ENCODE data around the gene GALNT2. TPM values are rescaled to one million over a fixed set of nuclear protein-coding genes. Genes with fewer than 3 reads are reported as not detected.

Gene GALNT2
- polyA plus RNA-seq, 1 donor: 83.5 TPM

DNA sequence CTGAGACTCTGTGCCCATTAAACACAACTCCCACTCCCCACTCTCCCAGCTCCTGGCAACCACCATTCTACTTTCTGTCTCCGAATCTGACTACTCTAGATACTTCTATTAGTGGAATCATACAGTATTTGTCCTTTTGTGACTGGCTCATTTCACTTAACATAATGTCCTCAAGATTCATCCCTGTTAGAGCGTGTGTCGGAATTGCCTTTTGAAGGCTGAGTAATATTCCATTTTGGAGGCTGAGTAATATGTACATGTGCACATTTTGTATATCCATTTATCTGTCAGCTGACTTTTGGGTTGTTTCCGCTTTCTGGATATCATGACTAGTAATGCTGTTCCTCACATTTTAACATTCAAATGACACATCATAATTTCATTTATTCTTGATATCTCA lies 30.3 kb downstream of the GALNT2 start:
- no peak for DNase-seq

DNA sequence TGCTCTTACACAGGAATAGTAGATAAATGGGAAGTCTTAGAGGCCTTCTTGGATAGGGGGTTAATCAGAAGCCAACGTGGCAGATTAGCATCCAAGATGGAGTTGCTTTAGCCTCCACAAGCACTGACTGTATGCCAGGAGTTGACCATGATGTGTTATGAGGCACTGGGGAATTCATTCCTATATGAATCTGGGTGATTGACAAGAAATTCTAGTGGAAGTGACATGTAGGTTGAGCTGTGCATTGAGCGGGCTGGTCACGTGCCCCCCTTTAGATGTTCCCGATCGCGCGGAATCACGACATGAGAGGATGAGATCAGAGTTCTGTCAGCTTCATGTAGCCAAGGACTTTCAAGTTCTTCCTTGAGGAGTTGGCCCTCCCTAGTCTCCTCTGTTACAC lies 31.7 kb downstream of the GALNT2 start:
- DNase-seq: no peak

DNA sequence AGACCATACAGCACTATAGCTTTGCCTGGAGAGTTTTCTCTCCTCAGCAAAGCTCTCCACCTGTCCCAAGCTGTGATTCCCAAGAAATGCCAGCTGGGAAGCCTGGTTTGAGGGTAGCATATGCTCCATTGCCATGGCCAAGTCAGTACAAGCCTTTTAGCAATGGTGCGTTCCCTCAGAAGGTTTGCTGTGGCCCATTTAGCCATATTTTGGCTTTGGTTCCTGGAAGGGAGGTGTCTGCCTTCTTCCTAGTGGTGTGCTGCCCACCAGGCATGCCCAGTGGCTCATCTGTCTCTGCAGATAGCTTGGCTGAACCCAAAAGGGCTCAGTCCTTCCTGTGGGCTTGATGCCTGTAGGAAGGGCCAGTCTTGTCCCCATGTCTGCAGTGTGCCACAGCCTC lies 32.4 kb downstream of the GALNT2 start:
- DNase-seq: no peak

DNA sequence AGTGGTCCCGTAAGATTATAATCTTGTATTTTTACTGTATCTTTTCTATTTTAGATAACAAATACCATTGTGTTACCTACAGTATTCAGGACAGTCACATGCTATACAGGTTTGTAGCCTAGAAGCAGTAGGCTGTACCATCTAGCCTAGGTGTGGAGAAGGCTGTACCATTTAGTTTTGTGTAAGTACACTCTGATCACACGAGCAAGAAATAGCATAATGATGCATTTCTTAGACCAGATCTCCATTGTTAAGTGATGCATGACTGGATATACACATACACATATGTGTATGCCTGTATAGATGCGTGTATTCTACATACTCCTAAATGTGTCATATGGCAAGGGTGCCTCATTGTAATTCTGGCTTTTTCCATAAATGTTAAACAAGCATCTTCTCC lies 33.9 kb downstream of the GALNT2 start:
- no peak for DNase-seq

DNA sequence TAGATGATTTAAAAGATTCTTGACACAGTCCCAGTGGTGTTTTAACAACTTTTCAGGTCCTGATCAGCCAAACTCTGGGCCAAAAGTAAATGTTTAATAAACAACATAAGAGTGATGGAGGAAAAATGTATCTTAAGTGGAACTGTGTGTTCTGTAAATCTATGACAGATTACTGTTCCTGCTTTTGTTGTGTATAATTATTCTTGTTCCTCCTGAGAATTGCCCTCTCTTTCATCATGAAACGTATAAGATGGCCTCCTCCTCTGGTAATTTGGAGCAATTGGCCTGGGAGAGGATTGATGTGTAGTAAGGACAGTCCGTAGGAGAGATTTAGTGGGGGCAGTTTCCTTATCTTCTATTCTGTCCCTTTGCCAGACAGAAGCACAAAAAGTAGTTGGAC lies 34.5 kb downstream of the GALNT2 start:
- no peak for DNase-seq

DNA sequence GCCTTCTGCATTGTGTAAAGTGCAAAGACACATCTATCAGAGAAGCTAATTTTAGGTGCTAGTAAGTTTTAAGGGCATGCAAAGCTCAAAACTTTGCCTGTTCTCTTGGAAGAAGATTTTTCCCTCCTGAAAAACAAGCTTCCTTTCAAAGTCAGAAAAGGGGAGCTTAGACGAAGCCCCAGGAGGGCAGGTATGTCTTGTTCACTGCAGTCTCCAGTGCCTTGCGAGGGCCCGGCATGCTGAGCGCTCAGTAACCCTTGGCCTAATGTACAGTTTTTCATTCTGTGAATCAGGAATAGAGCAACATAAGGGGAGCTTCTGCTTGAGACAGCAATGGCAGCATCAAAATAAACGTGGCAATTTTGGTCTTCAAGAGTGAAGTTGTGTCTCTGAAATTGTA lies 35.0 kb downstream of the GALNT2 start:
- no peak for DNase-seq

DNA sequence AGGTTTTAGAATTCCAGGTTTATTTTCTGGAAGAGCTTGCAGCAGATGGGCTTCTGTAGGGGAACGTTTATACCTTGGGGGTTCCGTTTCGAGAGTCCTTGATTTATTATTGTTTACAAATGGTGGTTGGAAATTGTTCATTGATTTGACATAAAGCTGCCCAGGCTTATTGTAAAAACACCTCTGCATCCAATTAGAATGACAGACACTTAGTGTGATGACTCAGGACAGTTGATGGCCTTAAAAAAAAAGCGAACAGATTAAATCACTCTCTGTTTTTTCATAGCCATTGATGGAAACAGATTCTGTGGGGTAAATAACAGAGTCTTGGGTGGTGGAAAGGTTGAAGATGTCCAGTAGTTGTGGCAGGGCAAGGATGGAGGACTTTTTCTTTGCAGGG lies 35.4 kb downstream of the GALNT2 start:
- no peak for DNase-seq

DNA sequence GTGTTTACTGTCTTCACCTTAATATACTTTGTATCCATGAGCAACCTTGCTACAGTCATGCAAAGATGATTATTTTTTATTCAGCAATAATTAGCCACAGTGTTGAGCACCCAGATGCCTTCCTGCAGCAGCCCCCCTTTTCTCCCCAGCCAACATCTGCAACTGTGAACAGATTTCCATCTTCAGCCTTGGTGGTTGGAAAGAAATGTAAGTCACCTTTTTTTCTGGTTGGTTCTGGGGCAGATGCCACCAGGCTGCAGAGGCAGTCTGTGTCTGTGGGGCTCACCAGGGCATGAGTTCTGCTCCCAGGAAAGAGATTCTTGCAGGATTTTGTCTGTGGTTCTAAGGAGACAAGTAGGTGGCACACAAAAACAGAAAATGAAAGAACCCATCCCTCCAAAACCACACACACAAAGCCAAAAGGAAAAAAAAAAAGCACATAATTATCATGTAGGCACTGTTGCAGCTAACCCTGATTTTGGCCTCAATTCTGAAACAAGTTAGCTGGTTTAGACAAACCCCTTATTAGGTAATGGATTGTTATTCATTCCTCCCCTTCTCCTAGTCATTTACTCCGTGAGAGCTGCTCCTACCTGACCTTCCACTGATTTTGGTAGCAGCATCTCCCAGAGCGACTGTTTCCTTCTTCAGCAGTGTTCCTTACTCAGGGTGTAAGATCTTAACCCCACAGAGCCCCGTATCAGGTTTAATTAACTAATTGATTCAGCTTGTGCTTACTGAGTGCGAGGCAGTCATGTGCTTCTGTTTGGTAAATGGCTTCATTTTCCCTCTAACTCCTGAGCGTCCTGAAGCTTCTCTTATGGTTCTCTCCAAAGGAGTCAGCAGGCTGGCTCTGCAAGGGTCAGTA lies 36.5 kb downstream of the GALNT2 start:
- no peak for DNase-seq

DNA sequence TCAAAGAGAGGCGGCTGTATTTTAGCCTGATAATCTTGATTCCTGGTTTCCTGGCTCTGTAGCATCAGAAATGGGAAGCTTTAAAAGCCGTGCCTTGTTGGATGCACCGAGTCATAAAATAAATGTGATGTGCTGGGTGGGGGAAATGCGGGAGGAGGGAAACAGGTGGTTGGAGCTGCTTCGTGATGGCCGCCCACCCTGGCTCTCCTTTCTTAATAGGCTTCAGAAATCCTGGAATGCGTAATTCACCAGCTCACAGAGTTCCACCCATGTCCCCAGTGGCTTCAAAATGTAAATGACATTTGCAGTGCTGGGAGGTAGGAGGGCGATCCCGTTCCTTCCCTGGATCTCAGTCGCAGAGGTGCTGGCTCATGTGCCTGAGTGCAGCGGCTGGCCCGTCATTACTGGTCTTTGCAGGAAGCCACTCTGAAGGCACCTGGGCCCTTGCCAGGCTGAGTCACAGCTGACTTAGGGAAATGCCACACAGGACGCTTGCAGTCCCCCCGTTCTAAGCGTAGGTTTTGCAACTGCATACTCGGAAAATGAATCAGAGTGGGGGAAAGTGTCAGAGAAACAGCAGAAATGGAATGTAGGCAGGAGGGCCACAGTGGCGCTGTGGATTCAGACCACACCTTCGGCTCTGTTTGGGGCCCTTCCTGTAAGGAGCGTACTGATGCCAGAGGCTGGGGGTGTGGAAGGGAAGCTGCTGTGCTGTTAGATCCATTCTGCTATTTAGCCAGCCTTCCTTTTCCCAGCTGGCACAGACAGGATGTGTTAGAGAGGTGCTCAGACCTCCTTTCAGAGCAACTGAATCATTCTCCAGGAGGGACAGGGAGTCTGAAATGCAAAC lies 37.6 kb downstream of the GALNT2 start:
- DNase-seq: peak; percentile 73

DNA sequence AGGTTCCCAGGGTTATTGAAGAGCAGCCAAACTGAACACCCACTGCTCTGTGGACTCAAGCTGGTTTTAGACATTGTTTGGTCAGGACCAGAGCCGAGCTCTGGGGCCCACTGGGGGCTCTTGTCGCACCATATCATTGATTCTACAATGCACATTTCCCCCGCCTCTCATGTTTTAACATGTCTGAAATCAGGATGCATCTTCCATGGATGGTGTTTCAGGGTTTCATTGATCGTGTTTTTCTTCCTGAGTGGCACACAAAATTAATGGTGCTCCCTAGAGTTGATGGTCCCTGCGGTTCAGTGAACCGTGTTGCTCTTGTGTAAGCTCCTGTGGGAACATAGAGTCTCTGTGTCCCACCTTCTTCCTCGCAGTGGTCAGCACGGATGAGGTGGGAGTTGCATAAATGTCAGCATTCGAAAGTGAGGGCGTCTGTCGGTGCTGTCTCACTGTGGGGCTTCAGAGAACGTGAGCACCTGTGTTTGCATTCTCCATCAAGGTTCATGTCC lies 38.3 kb downstream of the GALNT2 start:
- DNase-seq: no peak

DNA sequence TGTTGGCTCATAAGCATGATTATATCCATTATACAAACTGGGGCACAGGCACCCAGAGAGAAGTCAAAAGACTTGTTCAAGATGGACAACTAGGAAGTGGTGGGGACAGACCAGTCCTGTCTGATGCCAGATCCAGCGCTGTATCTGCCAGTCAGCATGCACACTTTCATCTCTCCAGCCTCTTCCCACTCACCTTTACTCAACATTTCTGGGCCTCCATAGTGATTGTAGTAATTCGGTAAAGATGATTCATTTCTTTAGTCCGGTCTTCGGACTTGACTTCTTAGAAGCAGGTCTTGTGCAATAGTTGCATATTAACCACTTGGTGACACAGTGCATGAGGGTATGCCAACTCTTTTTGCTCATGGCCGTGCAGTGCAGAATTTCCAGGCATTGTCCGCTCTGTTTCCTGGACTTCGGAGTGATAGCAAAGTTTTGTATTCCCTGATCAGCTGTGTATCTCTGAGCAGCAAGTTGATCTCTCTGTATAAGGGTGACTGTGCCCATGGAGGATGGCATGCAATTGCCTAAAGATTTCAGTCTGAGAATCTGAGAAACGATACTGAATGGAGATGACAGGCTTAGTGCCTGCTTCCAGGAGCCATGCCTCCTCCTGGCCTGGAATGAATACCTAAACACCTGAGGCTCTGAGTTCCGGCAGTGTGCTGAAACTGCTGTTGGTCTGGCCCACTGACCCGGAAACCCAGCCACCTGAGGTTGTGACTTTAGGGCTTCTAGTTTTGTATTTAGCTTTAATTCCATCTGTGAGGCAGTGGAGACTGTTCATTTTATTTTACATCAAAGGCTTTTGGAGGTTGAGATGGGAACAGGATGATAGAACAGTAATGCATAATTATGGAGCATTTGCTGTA lies 39.0 kb downstream of the GALNT2 start:
- no peak for DNase-seq

DNA sequence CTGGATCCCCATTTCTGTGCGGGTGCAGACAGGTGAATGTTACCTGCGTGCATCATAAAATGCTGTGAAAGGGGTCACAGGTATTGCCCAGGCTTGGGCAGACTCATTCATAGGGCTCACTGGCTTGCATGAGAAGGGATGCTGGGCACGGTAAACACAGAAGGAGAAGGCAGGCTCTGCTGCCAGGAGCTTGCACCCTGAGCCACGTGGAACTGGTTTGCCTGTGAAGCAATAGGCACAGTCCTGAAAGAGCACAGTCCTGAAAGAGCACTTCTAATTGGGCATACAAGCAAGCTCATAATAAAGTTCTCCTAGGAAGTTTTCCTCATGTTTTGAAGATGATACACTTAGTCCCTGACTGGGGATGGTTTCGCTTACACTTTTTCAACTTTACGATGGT lies 40.9 kb downstream of the GALNT2 start:
- DNase-seq: no peak

DNA sequence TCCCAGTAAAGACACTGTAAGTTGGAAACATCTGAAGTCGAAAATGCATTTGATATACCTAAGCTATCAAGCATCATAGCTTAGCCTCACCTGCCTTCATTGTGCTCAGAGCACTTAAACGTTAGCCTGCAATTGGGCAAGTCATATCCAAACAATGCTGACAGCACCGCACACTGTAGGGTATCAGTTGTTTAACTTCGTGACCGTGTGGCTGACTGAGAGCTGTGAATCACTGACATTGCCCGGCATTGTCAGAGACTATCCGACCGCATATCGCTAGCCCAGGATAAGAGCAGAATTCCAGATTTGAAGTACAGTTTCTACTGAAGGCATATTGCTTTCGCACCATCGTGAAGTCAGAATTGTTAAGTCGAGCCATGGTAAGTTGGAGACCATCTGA lies 41.5 kb downstream of the GALNT2 start:
- DNase-seq: no peak

DNA sequence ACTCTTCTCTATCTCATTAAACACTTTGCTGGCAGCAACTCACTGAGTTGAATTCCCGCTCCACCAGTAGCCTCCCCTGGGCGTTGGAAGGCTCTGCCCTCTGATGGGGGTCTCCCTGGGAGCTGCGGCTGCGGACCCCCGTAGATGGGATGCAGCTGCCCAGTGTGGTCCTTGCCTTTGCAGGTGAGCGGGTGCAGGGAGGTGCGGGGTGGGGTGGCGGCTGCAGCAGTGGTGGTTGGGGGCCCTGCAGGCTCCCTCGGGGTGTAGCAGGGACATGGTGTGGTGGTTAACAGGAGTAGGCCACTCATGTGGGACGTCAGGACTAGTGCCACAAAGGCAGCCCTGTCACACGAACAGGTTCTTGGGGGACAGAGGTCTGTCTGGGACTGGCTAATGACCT lies 42.0 kb downstream of the GALNT2 start:
- no peak for DNase-seq

DNA sequence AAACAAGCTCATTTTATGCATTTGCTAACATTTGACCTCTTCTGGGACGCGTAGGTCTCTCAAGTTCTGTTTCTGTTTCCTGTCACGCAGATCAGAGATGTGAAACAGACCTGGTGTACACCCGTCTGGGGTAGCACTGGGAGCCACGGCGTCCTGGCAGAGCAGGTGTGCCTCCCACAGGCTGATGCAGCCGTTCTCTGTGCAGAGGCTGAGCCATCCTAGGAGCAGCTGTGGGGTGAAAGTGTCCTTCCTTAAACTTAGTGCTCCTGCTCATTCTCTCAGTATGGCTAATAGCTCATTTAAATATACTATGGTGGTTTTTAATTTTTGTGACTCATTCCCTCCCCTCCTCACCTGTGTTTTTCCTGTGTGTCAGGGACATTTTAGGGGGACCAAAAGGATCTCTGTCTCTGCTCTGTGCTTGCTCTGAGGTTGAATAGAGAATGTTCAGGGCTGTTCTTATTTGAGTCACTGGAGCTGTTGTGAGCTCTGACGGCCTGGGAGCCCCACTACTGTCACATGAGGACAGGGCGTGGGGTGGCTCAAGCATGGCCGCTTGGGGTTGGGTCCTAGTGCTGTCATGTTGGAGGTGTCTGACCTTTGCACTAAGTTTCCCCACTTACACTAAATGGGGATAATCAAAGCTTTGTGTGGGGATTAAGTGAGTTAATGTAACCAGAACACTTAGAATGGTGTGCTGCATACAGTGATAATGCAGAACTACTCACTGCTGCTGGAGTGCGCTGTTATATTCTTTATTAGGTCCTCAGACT lies 43.0 kb downstream of the GALNT2 start:
- DNase-seq: no peak

DNA sequence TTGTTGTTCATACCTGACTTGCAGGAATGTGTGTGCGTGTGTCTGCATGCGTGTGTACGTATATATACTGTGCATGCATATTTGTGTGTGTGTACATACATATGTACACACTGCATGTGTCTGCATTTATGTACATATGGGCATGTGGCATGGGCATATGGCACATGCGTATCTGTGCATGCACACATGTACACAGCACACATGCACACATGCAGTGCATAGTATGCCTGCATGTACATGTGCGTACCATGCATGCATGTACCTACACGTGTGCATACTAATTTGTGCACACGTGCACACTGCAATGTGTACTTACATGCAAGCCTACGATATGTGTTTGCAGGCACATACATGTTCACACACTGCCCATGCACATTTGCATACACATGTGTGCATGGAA lies 43.9 kb downstream of the GALNT2 start:
- DNase-seq: no peak

DNA sequence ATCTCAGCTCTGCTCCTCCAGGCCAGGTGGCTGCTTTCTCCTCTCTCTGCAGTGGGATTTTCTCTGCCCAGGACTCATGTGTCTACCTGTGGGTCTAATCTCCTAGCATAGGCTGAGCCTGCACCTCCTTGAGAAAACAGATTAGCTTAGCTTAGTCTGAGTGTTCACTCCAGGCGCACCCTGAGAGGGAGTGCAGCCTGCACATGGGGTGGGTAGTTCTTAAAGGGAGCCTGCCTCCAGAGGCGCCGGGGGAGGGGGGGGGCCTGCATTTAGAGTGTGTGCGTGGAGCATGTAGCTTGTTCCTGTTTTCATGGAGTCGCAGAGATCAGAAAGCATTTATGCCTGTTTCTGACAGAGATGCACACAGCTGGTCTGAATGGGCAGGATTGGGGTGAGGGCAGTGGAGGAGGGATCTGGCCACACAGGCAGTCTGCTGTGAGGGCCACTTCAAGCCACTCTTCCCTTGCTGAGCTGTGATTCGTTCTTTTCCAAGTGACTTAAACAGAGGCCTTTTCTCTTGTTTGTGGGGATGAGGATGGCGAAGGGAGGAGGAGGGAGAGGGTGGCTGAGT lies 45.2 kb downstream of the GALNT2 start:
- no peak for DNase-seq

DNA sequence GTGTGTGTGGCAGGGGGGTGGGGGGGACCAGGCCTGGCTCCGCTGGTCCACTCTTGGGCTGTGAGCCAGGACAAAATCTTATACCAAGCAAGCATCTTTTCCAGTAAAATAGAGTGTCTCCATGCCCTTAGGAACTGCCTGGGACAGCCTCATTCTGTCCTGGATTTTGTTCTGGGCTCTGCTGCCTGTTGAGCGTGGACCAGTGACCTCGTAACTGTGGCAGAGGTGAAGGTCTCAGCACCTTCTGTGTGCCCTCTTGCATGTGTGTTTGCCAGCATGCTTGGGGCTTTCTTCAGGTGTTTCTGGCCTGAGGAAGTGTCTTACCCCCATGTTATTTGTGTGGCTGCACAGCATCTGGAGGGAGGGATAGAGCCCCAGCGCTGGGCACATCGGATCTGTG lies 45.7 kb downstream of the GALNT2 start:
- no peak for DNase-seq

DNA sequence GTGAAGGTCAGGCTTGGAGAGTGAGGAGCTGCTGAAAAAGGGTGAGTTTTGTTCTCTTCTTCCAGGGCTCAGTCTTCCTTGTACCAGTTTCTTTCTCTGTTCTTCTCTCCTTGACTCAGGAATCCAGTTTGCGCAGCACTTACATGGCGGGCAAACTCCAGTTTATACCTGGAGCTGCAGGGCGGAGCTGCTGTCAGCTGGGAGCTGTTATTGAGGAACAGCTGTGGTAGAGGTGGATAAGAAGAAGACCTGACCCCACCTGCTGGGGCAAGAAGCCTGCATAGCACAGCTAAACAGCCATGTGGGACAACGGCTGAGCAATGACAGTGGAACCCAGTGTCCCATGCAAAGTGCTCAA lies 46.2 kb downstream of the GALNT2 start:
- DNase-seq: no peak

DNA sequence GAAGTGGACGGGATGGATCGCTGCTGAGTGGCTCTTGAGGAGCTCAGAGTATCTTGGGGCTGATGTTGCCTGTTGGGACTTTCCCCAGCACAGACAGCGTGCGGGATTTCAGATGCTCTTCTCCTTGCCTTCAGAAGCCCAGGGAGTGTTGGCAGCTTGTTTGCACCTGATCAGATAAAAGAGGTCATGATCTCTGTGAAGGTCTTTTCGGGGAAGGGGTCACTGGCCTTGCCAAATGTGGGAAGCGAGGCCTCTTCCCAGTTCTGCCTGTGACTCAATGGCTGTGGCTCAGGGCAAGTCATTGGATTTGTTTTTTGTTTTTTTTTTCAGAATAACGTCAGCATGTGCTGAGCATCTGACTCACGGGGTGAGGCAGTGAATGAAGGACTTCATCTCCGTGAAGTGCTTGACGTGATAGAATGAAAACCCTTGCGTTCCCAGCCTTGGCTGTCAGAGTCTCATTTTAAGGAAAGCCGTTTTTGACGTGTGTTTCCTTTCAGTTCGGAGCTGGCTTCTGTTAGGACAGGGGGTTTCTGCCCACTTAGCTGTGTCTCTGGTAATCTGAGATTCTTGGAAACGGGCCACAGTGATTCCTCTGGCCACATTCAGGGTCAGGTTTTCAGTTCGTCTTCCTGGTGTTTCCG lies 46.7 kb downstream of the GALNT2 start:
- peak; percentile 28 for DNase-seq

DNA sequence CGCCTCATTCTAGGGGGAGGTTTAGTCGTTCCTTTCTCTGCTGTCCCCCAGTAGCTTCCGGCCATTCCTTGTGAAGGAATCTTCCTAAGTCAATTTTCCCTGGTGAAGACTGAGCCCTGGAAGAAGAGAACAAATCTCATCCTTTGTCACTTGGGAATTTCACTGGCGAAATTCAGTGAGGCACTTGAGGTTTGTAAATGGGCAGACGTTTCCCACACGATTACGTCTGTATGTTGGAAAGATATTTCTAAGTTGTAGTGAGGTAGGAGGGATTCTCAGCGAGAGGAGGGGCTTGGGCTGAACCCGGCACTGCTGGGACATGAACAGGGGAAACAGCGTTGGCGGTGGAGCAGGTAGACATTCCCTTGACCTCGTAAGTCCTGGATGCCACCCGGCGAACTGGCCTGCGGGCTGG lies 47.2 kb downstream of the GALNT2 start:
- DNase-seq: no peak
